Aorta (tissue), 5 donors: ENCODE data around the gene TRAPPC3. TPM values are rescaled to one million over a fixed set of nuclear protein-coding genes. Genes with fewer than 3 reads are reported as not detected.

ENCODE experiments used
- ATAC-seq: fragments of 200-7000 bp; cut with Tn5 transposase; one replicate; pipeline ENCODE4 v1.9.1; 2022; ENCODE audit warnings: moderate library complexity; ENCODE audit not compliant: low FRiP score
- DNase-seq, 2 donors: peaks; one replicate each; pipeline ENCODE4 v3.0.0-alpha.2; 2020
- H3K27ac ChIP-seq, 2 donors: one replicate each; pipeline ENCODE4 v1.5.1; 2013; ENCODE audit warnings: low read length in 2 of 2, mild to moderate bottlenecking in 2 of 2, moderate library complexity in 2 of 2, control low read depth in 1 of 2, inconsistent platforms in 1 of 2, low read depth in 1 of 2
- H3K27me3 ChIP-seq, 2 donors: one replicate each; pipeline ENCODE4 v1.6.1; 2013; ENCODE audit warnings: control low read depth in 1 of 2, low read length in 1 of 2, mild to moderate bottlenecking in 1 of 2, moderate library complexity in 1 of 2; ENCODE audit not compliant: insufficient read depth in 2 of 2, control insufficient read depth in 1 of 2
- H3K36me3 ChIP-seq, 2 donors: one replicate each; pipeline ENCODE4 v1.6.1; 2013; ENCODE audit warnings: control low read depth in 1 of 2, low read length in 1 of 2, mild to moderate bottlenecking in 1 of 2; ENCODE audit not compliant: insufficient read depth in 2 of 2, control insufficient read depth in 1 of 2
- H3K4me1 ChIP-seq, 2 donors: one replicate each; pipeline ENCODE4 v1.6.1; 2013; ENCODE audit warnings: low read length in 2 of 2, control low read depth in 1 of 2, mild to moderate bottlenecking in 1 of 2, moderate library complexity in 1 of 2; ENCODE audit not compliant: insufficient read depth in 2 of 2, control insufficient read depth in 1 of 2
- H3K4me3 ChIP-seq, 2 donors: one replicate each; pipeline ENCODE4 v1.5.1; 2013; ENCODE audit warnings: low read length in 2 of 2, control low read depth in 1 of 2, mild to moderate bottlenecking in 1 of 2
- H3K9me3 ChIP-seq: one replicate; pipeline ENCODE4 v1.6.1; 2013; ENCODE audit warnings: mild to moderate bottlenecking, low read length; ENCODE audit not compliant: control insufficient read depth
- WGBS, 2 donors: extraction: QIAGEN DNeasy Blood & Tissue Kit; methylation state at CpG; one replicate each; pipeline ENCODE4 v1.1.7; 2013; 5-methylcytosine and 5-hydroxymethylcytosine counted together
- intact Hi-C, 2 donors: fragments of 100-400 bp; cut with DNase I; formaldehyde crosslinking; loops; one replicate each; pipeline versions ENCODE4 v1.14.2 to v1.15.0; 2022
- polyA plus RNA-seq, 2 donors: library from polyadenylated mRNA; stranded (reverse); fragments of 200-250 nt; gene quantifications; one replicate each; pipeline ENCODE4 v1.2.3, GENCODE V29; 2013
- total RNA-seq, 2 donors: library from RNA; stranded (reverse); fragmentation: NEBNext Ultra II Directional; extraction: Animal tissue kit (Norgen Biotek cat#: 25700); gene quantifications; one replicate each; pipeline ENCODE4 v1.2.1, GENCODE V29; 2021
- donor health status: healthy with polysubstance abuse.
- donor health status: Bipolar disorder and iron deficiency.
- donor health status: DM: no; HTN: no; CAD: no.
- donor health status: DM: no; HTN: no; CAD: no.
- donor health status: DM: yes; HTN: yes; CAD: no.

Gene TRAPPC3
- total and polyA plus RNA-seq, 4 donors = 55.6 to 90.7 (median 71.4) TPM

DNA sequence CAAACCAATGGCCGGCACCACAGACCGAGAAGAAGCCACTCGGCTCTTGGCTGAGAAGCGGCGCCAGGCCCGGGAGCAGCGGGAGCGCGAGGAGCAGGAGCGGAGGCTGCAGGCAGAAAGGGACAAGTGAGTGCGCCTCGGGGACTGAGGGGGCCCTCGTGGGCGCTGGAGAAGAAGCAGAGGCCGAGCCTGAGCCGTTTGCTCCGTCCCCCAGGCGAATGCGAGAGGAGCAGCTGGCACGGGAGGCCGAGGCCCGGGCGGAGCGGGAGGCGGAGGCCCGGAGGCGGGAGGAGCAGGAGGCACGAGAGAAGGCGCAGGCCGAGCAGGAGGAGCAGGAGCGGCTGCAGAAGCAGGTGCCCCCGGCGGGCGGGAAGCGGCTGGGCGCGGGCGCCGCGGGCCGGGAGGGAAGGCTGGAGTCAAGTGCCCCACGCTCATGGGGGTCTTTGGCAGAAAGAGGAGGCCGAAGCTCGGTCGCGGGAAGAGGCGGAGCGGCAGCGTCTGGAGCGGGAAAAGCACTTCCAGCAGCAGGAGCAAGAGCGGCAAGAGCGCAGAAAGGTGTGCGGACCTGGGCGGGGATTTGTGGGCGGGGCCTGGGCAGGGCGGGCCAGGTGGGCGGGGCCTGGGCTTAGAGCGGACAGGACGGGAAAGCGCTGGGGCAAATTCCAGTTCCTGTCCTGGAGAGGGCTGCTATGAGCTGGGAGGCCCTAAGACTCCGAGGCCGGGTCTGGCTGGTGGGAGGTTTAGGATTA is 29.4 kb upstream of the TRAPPC3 start:
- Histone ChIP-seq H3K4me3 (no peak overlapping the region), H3K27me3 (no peaks in the 10 kb centered on the region), H3K27ac (no peak overlapping the region), H3K9me3 (no peaks in the 10 kb centered on the region), H3K4me1 (no peaks in the 10 kb centered on the region), H3K36me3 (peaks cover 7 to 34% of the 10 kb centered on the region in 2 donors)
- no peak for ATAC-seq
- DNase-seq = peak in 1 of 2 donors; percentile 73
- WGBS, 2 donors = 78 to 79% methylated on average over 56 to 62 of the region's 62 CpGs
- intact Hi-C loops = no loop called here

DNA sequence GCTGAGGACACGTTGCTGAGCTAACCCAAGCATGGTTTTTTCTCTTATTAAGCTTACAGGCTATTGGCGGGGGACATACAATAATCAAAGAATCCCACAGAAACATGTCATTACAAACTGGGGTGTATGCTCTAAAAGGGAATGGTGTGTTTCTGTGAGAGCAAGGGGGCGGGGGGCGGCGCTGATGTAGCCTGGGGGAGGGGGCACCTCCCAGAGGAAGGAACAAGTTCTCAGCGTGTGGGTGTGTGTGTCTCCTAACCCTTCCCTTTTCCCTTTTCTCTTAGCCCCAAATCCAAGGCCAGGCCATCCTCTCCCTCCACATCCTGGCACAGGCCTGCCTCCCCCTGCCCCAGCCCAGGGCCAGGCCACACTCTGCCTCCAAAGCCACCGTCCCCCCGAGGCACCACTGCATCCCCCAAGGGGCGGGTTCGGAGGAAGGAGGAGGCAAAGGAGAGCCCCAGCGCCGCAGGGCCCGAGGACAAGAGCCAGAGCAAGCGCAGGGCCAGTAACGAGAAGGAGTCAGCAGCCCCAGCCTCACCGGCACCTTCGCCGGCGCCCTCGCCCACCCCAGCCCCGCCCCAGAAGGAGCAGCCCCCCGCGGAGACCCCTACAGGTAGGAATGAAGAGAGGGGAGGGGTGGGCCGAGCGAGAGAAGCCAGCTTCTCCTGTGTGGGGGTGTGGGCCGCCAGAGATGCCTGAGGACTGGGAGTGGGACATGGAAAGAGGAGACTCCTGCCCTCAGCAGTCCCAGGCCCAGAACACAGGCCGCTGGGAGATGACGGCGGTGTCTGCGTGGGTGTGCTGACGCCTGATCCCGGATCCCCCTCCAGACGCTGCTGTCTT is 28.5 kb upstream of the TRAPPC3 start:
- ATAC-seq (no peak), DNase-seq (no peak)
- Histone ChIP-seq H3K9me3 (no peaks in the 10 kb centered on the region), H3K4me3 (no peak overlapping the region), H3K36me3 (peaks cover 7 to 35% of the 10 kb centered on the region in 2 donors), H3K27ac (peak overlapping the region in 1 of 2 donors; percentile 20), H3K27me3 (no peaks in the 10 kb centered on the region), H3K4me1 (no peaks in the 10 kb centered on the region)
- intact Hi-C loops = no loop called here
- 70 to 73% methylated on average over 33 of the region's 33 CpGs for WGBS, 2 donors

DNA sequence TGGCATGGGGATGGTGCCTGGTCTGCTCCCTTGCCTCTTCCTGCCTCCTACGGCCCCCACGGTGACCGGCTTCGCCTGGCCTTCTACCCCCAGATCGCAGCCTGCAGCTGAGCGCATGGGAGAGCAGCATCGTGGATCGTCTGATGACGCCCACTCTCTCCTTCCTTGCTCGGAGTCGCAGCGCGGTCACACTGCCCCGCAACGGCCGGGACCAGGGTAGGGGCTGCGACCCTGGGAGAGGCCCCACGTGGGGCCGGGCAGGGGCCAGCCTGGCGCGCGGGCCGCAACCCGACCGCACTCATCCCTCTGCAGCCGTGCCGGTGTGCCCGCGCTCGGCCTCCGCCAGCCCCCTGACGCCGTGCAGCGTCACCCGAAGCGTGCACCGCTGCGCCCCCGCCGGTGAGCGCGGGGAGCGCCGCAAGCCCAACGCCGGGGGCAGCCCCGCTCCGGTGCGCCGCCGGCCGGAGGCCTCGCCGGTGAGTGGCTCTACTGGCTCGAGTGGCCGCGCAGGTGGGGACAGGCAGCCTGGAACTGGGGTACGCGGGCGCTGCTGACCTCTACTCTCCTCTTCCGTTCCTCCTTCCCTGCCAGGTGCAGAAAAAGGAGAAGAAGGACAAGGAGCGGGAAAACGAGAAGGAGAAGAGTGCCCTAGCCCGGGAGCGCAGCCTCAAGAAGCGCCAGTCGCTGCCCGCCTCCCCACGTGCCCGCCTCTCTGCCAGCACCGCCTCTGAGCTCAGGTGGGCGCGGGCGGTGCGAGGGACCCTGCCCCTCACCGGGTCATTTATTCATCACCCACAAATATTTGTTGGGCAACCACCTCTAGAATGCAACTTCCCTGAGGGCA is 27.0 kb upstream of the TRAPPC3 start:
- Histone ChIP-seq H3K27me3 (no peaks in the 10 kb centered on the region), H3K9me3 (no peaks in the 10 kb centered on the region), H3K4me3 (no peak overlapping the region), H3K4me1 (no peaks in the 10 kb centered on the region), H3K36me3 (peaks cover 7 to 45% of the 10 kb centered on the region in 2 donors), H3K27ac (peak overlapping the region in 1 of 2 donors; percentile 79)
- WGBS, 2 donors = 69 to 73% methylated on average over 64 to 76 of the region's 76 CpGs
- intact Hi-C loops = no loop called here
- ATAC-seq = no peak
- no peak for DNase-seq

DNA sequence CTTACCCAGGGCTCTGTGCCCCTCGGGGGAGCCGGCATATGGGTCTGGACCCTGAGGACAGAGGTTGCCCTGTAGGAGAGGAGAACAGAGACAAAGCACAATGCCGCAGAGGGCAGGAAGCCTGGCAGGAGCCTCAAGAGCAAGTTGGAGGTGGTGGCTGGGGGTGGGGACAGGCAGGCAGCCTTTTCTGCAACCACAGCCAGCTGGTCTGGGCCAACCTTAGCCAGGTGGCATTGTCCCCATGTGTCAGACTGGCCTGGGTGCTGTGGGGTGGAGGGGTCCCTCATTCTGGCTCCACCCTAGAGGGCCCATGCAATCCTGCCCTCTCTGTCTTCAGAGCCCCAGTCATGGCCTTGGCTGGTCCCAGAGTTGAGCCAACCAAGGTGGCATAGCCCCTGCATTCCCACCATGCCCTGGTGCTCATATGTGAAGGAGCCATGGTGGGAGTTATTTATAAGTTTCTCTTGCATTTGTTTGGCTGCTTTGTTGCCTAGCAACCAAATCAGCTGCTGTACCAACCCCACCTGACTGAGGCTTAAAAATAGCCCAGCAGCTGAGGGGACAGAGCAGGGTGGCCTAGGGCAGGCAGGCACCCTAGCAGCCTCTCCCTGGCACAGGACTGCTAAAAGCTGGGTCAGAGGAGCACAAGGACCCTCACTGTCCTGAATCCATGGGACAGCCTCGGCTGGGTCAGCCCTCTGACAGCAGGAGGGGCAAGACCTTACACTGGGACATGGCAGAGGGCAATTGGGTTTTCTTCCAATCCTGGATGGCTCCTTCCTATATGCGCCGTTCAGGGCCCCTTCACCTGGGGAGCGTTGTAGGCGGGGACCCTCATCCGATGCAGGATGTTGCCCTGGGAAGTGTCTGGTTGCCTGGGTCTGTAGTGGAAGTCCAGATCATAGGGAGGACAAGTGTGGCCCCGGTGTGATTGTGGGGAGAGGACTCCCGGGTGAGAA is 26.1 kb upstream of the TRAPPC3 start:
- H3K27me3 ChIP-seq = no peaks in the 10 kb centered on the region
- H3K4me3 ChIP-seq = no peak overlapping the region
- DNase-seq (no peak), ATAC-seq (peak; percentile 79)
- 51 to 53% methylated on average over 11 of the region's 11 CpGs for WGBS, 2 donors
- peak overlapping the region; percentile 34 to 79 for H3K27ac ChIP-seq
- no peaks in the 10 kb centered on the region for H3K9me3 ChIP-seq
- H3K4me1 ChIP-seq = no peaks in the 10 kb centered on the region
- H3K36me3 ChIP-seq = peaks cover 6 to 46% of the 10 kb centered on the region in 2 donors
- intact Hi-C loops = no loop called here

DNA sequence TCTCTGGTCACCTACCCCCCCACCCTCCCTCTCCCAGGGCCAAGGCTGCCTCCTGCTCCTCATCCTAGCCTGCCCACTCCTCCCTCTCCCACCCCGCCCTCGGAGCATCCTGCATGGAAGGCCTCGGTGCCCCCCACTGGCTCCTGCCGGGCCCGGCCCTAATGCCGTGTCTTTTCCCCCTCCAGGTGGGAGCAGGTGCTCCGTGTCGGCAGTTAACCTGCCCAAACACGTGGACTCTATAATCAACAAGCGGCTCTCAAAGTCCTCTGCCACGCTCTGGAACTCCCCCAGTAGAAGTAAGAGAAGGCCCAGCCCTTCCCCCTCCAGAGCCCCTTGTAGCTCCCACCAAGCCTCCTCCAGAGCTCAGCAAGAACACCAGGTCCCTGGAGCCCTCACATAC is 25.4 kb upstream of the TRAPPC3 start:
- Histone ChIP-seq H3K9me3 (no peaks in the 10 kb centered on the region), H3K27me3 (no peaks in the 10 kb centered on the region), H3K36me3 (peaks cover 0 to 40% of the 10 kb centered on the region in 2 donors), H3K4me3 (no peak overlapping the region), H3K4me1 (no peaks in the 10 kb centered on the region), H3K27ac (peak overlapping the region; percentile 34 to 48)
- intact Hi-C loops = no loop called here
- ATAC-seq (no peak), DNase-seq (no peak)
- 57 to 62% methylated on average over 11 of the region's 11 CpGs for WGBS, 2 donors

DNA sequence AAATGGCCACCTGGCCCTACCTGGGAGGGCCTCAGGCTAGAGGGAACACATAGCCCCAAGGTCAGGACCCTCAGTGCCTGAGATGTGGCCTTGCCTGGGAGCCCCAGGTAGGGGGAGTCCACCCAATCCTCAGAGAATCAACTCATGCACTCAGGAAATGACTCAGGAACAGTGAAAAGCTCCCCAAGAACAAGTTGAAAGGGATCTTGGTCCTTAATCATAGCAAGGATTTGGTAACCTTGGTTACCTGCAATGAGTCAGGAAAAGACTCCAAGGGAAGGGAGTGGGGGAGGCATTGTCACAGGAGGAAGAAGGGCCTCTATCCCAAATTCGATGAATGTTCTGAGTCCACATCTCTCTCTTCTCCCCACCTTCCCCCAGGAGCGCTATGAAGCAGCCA is 23.7 kb upstream of the TRAPPC3 start:
- DNase-seq = no peak
- 91 to 93% methylated on average over 2 of the region's 2 CpGs for WGBS, 2 donors
- no peak overlapping the region for H3K27ac ChIP-seq
- no peak for ATAC-seq
- intact Hi-C loops = no loop called here
- H3K4me1 ChIP-seq = no peaks in the 10 kb centered on the region
- H3K4me3 ChIP-seq = no peak overlapping the region
- peaks cover 0 to 29% of the 10 kb centered on the region in 2 donors for H3K36me3 ChIP-seq
- H3K27me3 ChIP-seq = no peaks in the 10 kb centered on the region
- H3K9me3 ChIP-seq = no peaks in the 10 kb centered on the region

DNA sequence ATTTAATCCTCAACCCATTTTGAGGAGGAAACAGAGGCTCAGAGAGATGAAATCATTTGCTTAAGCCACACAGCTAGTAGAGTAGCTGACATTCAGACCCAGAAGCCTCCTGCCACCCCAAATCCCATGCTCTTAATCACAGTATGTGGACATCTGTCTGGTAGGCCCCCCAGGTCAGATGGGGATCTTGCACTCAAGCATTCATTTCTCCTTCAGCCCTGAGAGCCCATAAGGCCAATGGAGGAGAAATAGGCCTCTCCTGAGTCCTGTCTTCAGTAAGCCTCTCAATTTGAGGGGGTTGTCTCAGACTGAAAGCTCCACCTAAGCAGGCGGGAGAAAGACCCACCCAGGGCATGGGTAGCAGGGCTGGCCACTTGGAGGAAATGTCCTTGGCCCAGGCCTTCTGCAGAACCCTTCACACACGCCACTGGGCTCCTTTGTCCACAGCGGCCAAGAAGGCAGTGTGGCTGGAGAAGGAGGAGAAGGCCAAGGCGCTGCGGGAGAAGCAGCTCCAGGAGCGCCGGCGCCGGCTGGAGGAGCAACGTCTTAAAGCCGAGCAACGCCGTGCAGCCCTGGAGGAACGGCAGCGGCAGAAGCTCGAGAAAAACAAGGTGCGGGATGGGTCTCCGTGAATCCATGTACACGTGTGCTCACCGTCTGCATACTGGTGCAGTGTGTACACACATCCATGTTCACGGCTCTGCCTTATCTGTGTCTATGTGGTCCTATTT is 22.9 kb upstream of the TRAPPC3 start:
- H3K27ac ChIP-seq = no peak overlapping the region

More for the DNA sequence above, 22.9 kb upstream of the TRAPPC3 start:
- intact Hi-C loops = no loop called here
- H3K4me1 ChIP-seq = no peaks in the 10 kb centered on the region
- no peak for DNase-seq
- ATAC-seq = no peak
- no peak overlapping the region for H3K4me3 ChIP-seq
- H3K27me3 ChIP-seq = no peaks in the 10 kb centered on the region
- H3K36me3 ChIP-seq = peaks cover 0 to 27% of the 10 kb centered on the region in 2 donors
- WGBS, 2 donors = 90 to 92% methylated on average over 21 of the region's 21 CpGs
- H3K9me3 ChIP-seq = no peaks in the 10 kb centered on the region
